Endothelial cell (in vitro differentiated cells): ENCODE results near the gene CAND2. TPM values are rescaled to one million over a fixed set of nuclear protein-coding genes. Genes with fewer than 3 reads are reported as not detected.
A peak's percentile ranks its signal among the peaks of the same experiment; 100 is the strongest.

Experiments used
- DNase-seq: peaks from one replicate; pipeline ENCODE4 v3.0.0; 2021; ENCODE audit warnings: low spot score
- H3K27ac Mint-ChIP-seq: one replicate; pipeline ENCODE4 v1.8.0; 2021; ENCODE audit warnings: mixed read lengths, inconsistent platforms; ENCODE audit not compliant: unreplicated experiment
- H3K27me3 Mint-ChIP-seq: one replicate; pipeline ENCODE4 v1.8.0; 2021; ENCODE audit warnings: mild to moderate bottlenecking, moderate library complexity, mixed read lengths, inconsistent platforms; ENCODE audit not compliant: unreplicated experiment
- H3K36me3 Mint-ChIP-seq: one replicate; pipeline ENCODE4 v1.8.0; 2021; ENCODE audit warnings: mild to moderate bottlenecking, low read depth, mixed read lengths, inconsistent platforms; ENCODE audit not compliant: unreplicated experiment
- H3K4me1 Mint-ChIP-seq: one replicate; pipeline ENCODE4 v1.8.0; 2021; ENCODE audit warnings: mild to moderate bottlenecking, mixed read lengths, inconsistent platforms; ENCODE audit not compliant: unreplicated experiment
- H3K4me3 Mint-ChIP-seq: one replicate; pipeline ENCODE4 v1.8.0; 2021; ENCODE audit warnings: mild to moderate bottlenecking, mixed read lengths, inconsistent platforms; ENCODE audit not compliant: unreplicated experiment
- H3K9me3 Mint-ChIP-seq: one replicate; pipeline ENCODE4 v1.8.0; 2021; ENCODE audit warnings: mixed read lengths, inconsistent platforms; ENCODE audit not compliant: unreplicated experiment
- total RNA-seq: library from RNA; stranded (reverse); fragmentation: NEBNext Ultra II Directional; extraction: Animal tissue kit (Norgen Biotek cat#: 25700); gene quantifications from one replicate; pipeline ENCODE4 v1.2.1, GENCODE V29; 2021; ENCODE audit not compliant: unreplicated experiment
- TF ChIP-seq, protein P1 (sequence below): fragments of 200-600 bp; sonication (generic); IDR thresholded peaks from one replicate; pipeline ENCODE4 v1.5.0; 2021; ENCODE audit warnings: antibody characterized with exemption; ENCODE audit not compliant: unreplicated experiment

The CAND2 gene
- total RNA-seq, 1 donor from 2014 or later, result 1.8 TPM

DNA sequence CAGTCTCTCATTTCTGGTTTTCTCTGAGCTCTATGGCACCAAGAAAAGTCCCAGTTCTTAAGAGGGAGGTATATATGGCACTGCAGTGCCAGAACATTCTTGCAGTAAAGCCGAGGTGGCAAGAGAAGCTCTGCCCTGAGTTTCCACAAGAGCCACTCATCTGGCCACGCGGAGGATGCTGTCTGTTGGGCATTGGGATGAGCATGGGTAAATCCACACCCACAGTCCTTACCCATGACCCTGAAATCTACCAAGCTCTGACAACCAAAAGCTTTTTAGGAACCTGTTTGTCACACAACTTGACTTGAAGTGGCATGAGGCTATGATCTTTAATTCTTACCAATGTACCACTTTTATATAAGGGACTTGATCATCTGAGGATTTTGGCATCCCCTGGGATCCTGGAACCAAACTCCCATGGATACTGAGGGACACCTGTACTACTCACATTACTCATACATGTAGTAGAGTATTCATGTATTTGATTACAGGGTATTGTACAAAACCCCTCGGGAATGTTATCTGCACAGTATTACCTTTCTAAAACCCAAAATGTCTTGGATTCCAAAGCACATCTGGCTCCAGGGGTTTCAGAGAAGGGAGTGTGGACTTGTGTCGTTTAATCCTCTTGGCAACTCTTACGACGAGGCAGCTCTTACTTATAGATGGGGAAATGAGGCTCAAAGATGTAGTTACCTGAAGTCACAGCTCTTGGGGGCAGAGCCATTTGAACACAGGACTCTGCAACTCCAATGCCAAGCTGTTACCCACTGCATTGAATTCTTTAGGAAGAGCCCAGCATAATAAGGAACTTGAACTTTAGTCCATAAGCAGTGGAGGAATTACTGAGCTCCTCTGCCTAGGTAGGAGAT is 36.1 kb downstream of the CAND2 start:
- Mint-ChIP-seq H3K27me3 (no peaks in the 10 kb centered on the region), H3K4me1 (peaks cover 13% of the 10 kb centered on the region), H3K9me3 (no peaks in the 10 kb centered on the region), H3K4me3 (no peak overlapping the region), H3K27ac (no peak overlapping the region), H3K36me3 (peaks cover 27% of the 10 kb centered on the region)
- DNase-seq, result no peak
- TF ChIP-seq, protein P1, sequence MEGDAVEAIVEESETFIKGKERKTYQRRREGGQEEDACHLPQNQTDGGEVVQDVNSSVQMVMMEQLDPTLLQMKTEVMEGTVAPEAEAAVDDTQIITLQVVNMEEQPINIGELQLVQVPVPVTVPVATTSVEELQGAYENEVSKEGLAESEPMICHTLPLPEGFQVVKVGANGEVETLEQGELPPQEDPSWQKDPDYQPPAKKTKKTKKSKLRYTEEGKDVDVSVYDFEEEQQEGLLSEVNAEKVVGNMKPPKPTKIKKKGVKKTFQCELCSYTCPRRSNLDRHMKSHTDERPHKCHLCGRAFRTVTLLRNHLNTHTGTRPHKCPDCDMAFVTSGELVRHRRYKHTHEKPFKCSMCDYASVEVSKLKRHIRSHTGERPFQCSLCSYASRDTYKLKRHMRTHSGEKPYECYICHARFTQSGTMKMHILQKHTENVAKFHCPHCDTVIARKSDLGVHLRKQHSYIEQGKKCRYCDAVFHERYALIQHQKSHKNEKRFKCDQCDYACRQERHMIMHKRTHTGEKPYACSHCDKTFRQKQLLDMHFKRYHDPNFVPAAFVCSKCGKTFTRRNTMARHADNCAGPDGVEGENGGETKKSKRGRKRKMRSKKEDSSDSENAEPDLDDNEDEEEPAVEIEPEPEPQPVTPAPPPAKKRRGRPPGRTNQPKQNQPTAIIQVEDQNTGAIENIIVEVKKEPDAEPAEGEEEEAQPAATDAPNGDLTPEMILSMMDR, result no peak

DNA sequence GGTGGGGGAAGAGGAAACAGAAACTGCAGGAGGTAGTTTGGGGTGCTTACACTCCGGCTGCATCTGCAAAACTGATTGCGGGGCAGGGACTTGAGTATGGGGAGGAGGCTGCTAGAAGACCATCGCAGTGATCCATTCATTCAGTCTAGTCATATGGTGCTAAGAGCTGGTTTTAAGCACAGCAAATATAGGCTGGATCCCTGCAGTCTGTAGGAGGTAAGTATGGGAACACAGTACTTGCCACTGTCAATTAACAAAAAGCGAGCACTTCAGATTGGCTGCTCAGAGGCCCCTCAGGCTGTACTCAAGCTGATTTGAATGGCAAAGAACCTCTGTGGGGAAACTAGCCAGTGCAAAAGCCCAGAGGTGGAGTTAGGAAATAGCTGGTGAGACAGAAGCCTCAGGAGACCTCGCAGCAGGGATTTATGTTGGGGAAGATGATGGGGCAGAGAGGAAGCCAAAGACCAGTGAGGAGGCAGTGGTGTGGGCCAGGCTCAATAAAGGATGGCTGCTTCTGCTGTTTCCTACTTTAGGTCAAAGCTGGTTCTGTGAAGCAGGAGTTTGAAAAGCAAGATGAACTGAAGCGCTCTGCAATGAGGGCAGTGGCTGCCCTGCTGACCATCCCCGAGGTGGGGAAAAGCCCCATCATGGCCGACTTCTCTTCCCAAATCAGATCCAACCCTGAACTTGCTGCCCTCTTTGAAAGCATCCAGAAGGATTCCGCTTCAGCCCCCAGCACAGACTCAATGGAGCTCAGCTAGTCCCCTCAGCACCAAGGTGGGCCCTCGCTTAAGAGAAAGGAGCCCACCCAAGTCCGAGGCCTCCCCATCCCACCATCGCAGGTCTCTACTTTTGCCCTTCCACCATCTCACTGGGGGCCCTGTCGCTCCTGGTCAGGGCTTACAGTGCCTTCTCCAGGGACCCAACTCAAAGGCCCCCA is 37.0 kb downstream of the CAND2 start:
- DNase-seq, result no peak
- Mint-ChIP-seq H3K36me3 (peaks cover 32% of the 10 kb centered on the region), H3K27me3 (no peaks in the 10 kb centered on the region), H3K4me1 (peaks cover 18% of the 10 kb centered on the region), H3K4me3 (no peak overlapping the region), H3K9me3 (no peaks in the 10 kb centered on the region), H3K27ac (no peak overlapping the region)
- TF ChIP-seq, protein P1, result no peak

DNA sequence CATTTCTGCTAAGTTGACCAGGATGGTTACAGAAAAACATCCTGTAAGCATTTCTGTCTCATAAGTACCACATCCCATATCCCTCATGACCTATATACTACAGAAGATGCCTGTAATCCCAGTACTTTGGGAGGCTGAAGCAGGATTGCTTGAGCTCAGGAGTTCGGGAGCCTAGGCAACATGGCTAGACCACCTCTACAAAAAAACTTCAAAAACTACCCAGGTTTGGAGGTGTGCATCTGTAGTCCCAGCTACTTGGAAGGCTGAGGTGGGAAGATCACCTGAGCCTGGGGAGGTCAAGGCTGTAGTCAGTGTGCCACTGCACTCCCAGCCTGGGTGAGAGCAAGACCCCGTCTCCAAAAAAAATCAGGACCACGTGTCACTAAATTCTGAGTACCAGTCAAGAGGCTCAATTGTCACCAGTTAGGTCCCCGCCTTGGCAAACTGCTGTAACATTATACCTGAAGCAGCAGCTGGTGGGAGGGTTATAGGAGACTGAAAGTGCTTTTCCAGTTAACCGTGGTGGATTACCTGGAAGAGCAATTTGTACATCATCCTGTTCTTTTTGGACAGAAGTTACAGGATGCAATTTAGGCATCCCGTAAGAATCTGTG is 38.7 kb downstream of the CAND2 start:
- no peak overlapping the region for H3K4me3 Mint-ChIP-seq
- H3K36me3 Mint-ChIP-seq, result peaks cover 42% of the 10 kb centered on the region
- TF ChIP-seq, protein P1, result no peak
- H3K4me1 Mint-ChIP-seq, result peaks cover 25% of the 10 kb centered on the region
- H3K9me3 Mint-ChIP-seq, result no peaks in the 10 kb centered on the region
- H3K27me3 Mint-ChIP-seq, result peaks cover 3% of the 10 kb centered on the region
- no peak for DNase-seq
- no peak overlapping the region for H3K27ac Mint-ChIP-seq

DNA sequence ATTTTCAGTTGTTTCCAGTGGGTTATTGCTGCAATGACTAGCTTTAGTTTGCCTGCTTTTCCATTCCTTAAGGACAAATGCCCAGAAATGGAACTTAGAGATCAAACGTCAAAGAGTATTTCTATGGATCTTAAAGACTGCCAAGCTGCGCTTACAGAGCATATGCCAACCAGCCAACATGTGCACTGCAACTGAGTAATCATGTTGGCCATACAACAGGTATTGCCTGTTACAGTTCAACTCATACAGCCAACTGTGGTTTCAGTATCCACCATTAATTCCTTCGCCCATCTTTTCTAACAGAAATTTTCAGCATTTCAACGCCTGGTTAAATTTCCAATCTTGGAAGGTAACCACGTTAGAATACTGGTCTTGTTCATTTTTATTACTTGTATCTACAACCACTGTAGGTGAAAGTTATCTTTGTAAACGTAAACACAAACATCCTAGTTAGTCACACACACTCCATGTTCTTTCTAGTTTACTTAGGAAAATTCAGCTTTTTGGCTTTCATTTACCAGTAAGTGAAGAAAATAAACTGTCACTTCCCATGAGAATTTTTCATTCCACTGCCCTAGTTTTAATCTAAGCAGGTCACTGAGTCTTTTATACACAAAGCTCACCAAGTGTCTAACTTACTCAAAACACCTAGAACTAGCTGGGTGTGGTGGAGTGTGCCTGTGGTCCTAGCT is 41.0 kb downstream of the CAND2 start:
- peaks cover 30% of the 10 kb centered on the region for H3K4me1 Mint-ChIP-seq
- H3K27ac Mint-ChIP-seq, result peak overlapping the region; percentile 57
- TF ChIP-seq, protein P1, result no peak
- H3K4me3 Mint-ChIP-seq, result peak overlapping the region; percentile 38
- no peaks in the 10 kb centered on the region for H3K9me3 Mint-ChIP-seq
- no peak for DNase-seq
- H3K36me3 Mint-ChIP-seq, result peaks cover 42% of the 10 kb centered on the region
- peaks cover 9% of the 10 kb centered on the region for H3K27me3 Mint-ChIP-seq
